GM18951 (cell line): ENCODE measurements around the gene GPR55.

Experiments used
- POLR2A ChIP-seq: IDR thresholded peaks from 4 replicates; pipeline ENCODE4 v1.6.1; 2011; ENCODE audit warnings: mild to moderate bottlenecking; ENCODE audit not compliant: insufficient read length, insufficient read depth; ENCODE audit errors: extremely low read depth
- in situ Hi-C: fragments of 300-500 bp; cut with MboI; formaldehyde crosslinking; loops from one replicate; pipeline ENCODE4 v1.12.0; 2022; ENCODE audit warnings: low sequenced_read_pairs, mixed read lengths, inconsistent platforms; ENCODE audit not compliant: unreplicated experiment

GPR55 gene

DNA sequence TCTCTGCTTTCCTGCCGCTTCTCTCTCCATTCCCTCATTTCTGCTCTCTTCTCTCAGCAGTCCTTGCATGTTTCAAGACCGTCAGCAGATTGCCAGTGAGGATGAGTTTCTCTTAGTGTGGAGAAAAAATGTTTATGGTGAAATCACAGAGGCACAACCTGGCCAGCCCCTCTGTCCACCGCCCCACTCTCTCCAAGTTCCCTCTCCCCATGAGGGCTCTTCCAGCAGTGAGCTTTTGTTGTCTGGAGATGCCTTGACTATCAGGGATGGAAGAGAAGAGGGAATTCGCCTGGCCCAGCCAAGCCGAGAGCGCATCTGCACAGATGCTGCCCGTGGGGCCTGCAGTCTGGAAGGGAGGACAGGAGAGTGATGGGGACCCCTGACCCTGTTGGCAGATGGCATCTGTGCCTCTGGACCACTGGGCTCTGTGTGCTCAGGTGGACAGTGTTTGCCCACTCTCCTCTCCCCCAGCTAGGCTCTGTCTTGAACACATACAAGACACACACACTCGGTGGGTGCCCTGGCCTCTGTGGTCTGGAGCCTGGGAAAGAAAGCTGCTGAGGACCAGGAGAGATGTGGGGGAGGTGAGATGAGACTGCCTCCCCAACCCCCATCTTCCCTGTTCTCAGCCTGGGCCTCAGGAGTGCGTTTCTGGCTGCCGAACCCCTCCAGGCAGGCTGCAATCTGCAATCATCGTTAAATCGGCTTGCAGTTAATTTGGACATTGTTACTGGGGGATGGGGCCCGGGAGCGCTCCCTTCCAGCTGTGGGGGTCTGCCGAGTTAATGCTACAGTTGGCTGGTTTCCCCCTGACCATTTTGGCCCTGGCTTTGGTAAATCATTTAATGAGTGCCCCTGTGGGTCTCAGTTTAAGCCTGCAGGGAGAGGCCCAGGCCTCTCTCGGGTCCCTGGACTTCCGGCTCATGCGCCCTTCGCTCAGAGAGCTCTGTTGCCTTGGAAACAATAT lies 55.8 kb downstream of the GPR55 start:
- in situ Hi-C loops, result no loop called here

DNA sequence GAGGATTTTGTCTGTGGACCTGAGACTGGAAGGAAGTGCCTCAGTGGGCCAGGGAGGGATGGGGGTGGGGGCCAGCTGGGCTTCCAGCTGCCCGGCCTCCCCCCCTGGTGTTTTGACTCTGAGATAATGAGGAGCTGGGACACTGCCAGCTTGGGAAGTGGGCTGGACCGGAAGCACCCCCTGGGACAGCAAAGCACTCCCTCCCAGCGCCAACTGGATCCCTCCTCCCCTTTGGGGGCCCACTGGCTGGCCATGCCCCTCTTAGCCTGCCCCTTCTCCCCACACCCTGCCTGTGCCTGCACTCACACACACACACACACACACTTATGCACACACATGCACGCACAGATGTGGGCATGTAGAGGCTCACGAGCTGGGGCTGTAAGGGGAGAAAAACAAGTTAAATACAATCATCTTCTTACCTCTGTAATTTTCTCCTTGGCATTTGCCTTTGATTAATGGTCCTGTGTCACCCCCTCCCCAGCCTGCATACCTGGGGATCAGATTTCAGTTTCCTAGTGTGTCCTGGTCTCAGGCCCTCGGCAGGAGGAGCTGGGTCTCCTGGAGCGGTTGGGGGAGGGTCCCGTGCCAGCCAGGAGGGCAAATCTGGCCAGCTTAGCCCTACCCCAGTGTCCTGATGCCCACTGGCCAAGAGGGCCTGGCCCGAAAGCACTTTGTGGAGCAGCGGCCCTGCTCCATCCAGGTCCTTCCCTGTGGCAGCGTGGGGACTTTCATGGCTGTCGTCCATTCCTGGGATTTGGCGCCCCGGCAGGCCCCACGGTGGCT lies 56.7 kb downstream of the GPR55 start:
- TF ChIP-seq POLR2A, result no peak
- in situ Hi-C loops, result no loop called here

More for the DNA sequence above, 55.8 kb downstream of the GPR55 start:
- TF ChIP-seq POLR2A, result no peak

DNA sequence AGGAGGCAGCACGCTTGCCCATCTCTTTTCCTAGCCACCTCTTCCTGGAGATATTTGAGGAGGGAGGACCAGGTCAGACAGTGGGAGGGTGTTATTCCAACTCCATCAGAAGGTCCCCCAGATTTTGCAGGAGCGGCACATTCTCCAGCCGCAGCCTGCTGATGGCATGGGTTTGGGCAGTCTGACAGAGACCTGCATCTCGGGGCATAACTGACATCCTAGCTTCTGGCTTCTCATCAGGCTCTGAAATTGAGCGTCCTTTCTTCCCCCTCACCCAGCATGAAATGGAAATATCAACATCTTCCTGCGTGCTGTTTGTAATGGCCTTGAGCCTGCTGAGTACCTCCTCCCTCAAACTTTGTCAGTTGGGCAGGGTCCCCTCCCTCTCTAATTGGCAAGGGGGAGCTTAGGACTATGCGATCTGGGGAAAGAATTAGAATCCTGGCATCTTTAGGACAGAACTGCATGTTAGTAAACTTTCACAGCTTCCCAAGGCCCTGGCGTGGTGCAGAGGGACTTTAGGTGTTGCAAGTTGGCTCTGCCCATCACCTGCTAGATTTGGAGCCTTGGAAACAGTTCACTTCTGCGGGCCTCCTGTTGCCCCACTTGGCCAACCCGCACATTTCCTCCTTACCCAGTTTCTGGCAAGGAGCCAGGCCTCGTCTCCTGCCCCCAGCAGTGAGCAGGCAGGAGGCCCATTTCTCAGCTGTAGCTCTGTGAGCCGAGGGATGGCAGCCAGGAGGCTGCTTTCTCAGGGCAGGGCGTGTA lies 58.1 kb downstream of the GPR55 start:
- in situ Hi-C loops, result no loop called here
- TF ChIP-seq POLR2A, result no peak

GRCh38 chr2:230865766-230866755 lies 59.0 kb downstream of the GPR55 start:
- in situ Hi-C loops, result no loop called here
- no peak for TF ChIP-seq POLR2A

DNA sequence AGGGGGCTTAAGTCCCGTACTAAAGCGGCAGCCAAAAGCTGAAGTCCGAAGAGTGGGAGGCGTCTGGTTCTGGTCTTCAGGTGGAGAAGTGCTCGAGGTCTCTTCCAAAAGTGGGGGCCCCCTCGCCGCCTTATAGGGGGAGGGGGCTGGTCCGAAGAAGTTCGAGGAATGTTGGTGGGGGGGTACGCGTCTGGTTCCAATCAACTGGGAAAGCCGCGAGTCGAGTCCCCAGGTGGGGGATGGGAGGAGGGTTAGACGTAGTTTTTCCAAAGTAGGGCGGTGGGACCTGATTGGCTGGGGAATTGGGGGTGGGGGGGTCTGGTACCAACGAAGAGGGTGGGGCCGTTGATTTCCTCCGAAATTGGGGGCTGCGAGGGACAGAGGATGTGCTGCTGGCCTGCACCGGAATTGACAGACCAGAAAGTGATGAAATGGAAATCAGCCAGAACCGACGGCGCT lies 59.7 kb downstream of the GPR55 start:
- in situ Hi-C loops, result no loop called here
- peak; percentile 20 for TF ChIP-seq POLR2A

- TF ChIP-seq POLR2A, result peak; percentile 79
- in situ Hi-C loops, result no loop called here
Observed at GRCh38 chr2:230864605-230865306, 60.3 kb downstream of the GPR55 start, which contains the start of gene ITM2C. Gene ITM2C (plus strand): TSS chr2:230864942. CDS start chr2:230865026, 84 bp downstream.

- in situ Hi-C loops, result no loop called here
- no peak for TF ChIP-seq POLR2A
Observed at GRCh38 chr2:230864122-230864604, 60.9 kb downstream of the GPR55 start.

GRCh38 chr2:230863442-230864121 lies 61.5 kb downstream of the GPR55 start:
- TF ChIP-seq POLR2A, result no peak
- in situ Hi-C loops, result no loop called here

DNA sequence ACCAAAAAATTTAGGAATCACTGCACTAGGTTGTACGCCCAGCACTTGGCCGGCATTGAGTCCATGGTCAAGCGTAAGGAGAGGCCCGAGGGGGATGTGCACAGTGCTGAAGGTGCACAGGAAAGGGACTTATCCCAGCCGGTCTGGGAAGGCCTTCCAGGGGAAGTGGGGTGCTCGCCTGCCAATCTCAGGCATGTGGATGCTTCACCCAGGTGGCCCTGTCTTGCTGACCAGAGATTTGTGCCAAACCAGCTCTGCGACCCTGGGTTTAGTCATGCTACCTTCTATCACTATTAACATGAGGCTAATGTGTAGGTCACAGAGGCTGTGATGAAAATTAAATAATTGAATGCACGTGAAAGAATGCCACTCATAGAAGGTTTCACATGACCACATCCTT lies 62.0 kb downstream of the GPR55 start:
- no peak for TF ChIP-seq POLR2A
- in situ Hi-C loops, result no loop called here

DNA sequence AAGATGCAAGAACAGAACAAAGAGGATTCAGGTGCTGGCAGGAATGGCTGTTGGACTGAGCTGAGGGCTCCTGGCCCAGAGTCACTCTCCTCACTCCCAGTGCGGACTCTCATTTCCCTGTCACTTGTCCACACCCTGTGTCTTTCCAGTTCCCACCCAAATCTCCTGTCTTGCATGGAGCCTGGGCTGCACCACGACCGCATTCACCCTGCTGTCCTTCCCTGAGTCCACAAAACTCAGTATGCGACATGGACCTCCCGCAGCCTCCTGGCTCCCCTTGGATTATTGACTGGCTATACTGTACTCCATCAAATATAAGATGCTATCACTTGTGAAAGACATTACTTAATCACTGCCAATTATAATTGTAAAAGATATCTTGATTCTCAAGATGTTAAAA lies 62.8 kb downstream of the GPR55 start:
- in situ Hi-C loops, result no loop called here
- TF ChIP-seq POLR2A, result no peak
